Stimulated activated CD4-positive, alpha-beta T cell treated with anti-CD3 and anti-CD28 coated beads, Interleukin-1b, Interleukin-23, amount 100 ng/mL, for 48 hours (primary cell): Measurements from ENCODE around the gene FIZ1.
"Not testable (repeated sequence)": the region's sequence is repeated elsewhere in the genome, so short reads cannot be mapped to it uniquely, and the experiment has no call there.

Experiments used
- DNase-seq: peaks from one replicate; pipeline ENCODE4 v3.0.0-alpha.2; 2020

FIZ1 gene

DNA sequence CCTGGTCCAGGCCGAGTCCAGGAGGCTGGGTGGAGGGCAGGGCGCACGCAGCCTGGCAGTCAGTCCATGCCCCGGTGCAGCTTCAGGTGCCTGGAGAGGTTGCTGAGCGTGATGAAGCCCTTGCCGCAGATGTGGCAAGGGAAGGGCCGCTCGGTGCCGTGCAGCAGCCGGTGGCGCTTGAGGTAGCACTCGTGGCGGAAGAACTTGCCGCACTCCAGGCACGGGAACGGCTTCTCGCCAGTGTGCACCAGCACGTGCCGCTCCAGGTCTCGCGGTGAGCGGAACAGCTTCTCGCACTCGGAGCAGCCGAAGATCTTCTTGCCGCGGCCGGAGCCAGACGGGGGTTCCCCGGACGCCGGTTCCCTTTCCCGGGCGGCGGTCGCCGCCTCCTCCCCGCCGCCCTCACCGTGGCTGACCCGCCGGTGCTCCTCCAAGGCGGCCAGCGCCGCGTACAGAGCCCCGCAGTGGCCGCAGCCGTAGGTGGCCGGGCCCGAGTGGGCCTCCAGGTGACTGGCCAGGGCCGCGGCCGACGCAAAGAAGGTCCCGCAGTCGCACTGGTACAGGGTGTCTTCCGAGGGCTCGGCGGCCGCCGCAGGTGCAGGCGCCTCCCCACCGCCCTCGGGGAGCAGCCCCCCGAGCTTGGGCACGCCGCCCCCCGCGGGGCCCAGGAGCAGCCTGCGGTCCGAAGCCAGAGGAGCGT is 6.8 kb downstream of the FIZ1 start:
- DNase-seq: no peak

DNA sequence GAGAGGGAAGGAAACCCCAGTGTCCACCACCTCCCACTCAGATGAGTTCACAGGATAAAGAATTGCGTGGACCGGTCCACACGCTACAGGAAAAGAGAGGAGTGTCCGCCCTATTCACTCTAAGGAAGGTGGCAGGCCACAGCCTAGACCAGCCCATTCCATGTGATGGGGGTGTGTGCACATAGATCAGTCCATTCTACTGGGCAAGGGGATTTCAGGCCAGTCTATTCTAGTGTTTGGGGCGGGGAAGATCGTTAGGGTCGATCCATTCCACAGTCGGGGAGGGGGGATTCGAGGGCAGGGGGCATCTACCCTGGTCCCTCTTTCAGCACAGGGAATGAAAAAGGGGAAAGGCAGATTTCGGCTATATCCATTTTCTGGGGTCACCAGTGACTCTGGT is 7.8 kb downstream of the FIZ1 start:
- DNase-seq: no peak

DNA sequence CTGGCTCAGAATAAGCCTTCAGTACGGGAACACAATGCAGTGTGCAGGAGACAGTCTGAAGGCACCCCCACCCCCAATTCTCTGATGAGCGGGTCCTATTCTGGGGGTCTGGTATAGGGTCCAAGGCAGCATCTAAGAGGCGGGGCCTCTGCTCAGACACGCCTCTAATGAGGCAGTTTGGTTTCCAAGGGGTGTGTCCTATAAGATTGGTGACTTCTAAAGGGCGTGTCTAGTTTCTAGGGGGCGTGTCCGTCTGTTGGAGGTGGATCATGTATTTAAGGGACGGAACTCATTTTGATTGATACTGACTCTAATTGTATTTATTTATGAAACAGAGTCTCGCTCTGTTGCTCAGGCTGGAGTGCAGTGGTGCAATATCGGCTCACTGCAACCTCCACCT is 8.7 kb downstream of the FIZ1 start:
- no peak for DNase-seq

DNA sequence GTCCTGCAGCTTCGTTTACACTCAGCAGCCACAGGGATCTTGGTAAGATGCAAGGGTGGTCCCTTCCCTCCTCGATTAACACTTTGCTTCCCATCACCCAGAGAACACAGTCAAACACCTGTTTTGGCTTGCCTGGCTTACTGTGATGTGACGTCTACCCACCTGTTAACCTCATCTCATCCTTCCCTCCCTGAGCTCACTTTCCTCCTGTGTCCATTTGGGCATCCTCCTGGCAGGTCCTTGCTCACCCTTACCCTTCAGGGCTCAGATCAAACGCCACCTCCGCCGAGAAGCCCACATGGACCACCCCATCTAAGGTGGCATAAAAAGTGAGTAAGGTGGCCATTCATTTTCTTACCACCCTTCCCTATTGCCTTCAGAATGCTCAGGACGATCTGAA is 9.2 kb downstream of the FIZ1 start:
- DNase-seq: no peak

- no peak for DNase-seq
Observed at GRCh38 chr19:55588738-55589137, 10.6 kb downstream of the FIZ1 start.

- DNase-seq: peak; percentile 96
Observed at GRCh38 chr19:55586976-55587668, 12.2 kb downstream of the FIZ1 start.

DNA sequence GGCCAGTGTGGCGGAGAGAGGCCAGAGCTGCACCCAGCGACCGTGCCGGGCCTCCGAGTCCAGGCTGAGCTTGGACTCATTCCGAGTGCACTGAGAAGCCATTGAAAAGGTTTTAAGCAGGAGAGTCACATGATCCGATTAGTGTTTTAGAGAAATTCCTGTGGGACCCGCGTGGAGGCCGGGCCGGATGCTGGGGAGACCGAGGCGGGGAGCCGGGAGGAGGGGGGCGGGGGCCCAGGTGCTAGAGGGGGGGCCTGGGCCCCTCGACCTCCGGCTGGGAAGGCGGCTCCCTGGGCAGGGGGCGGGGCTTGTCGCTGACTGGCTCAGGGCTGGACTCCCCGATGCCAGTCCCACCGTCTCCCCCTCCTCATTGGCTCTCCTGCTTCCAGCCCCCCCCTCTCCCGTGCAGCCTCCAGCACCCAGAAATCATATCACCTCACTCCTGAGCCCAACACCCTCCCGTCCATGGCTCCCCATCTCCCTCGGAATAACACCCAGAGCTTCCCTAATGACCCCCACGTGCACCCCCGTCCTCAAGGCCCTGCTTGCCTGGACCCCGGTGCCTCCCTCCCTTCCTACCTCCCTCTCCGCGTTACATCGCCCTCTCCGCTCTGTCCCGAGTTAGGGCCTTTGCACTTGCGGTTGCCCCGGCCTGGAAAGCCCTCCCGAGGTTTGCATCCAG is 13.5 kb downstream of the FIZ1 start:
- peak; percentile 53 for DNase-seq

DNA sequence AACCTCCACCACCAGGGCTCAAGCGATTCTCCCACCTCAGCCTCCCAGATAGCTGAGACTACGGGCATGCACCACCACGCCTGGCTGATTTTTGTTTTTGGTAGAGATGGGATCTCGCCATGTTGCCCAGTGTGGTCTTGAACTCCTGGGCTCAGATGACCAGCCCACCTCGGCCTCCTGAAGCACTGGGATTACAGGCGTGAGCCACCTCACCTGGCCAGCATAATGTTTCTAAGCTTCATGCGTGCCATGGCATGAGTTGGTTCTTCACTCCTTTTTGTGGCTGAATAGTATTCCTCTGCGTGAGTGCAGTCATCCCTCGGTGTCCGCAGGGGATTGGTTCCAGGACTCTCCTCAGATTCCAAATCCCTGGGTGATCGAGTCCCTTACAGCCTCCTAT is 14.4 kb downstream of the FIZ1 start:
- no peak for DNase-seq

GRCh38 chr19:55583897-55584296 is 15.4 kb downstream of the FIZ1 start:
- DNase-seq: not testable (repeated sequence)

DNA sequence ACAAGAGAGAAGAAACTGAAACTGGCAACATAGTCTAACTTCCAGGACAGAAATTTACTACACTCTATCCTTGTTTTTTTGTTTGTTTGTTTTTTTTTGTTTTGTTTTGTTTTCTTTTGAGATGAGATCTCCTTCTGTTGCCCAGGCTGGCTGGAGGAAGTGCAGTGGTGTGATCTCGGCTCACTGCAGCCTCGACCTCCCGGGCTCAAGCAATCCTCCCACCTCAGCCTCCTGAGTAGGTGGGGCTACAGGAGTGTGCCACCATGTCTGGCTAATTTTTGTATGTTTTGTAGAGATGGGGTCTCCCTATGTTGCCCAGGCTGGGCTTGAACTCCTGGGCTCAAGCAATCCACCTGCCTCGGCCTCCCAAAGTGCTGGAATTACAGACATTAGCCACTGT is 17.0 kb downstream of the FIZ1 start:
- DNase-seq: not testable (repeated sequence)

DNA sequence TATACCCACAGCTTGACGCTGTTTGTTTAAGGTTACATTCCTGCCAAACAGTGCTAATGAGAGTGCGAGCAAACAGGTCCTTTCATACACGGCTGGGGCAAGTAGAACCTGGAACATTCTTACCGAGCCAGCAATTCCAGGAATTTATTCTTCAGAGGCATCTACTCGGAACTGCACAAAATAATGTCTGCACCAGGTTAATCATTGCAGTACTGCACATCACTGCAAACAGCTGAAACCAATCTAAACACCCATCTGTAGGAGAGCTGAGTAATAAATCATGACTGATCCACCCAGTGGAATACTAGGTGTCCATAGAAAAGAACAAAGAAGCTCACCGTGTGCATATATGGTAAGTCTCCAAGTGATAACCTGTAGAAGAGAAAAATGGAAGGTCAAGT is 17.5 kb downstream of the FIZ1 start:
- no peak for DNase-seq

GRCh38 chr19:55581145-55581822 is 18.0 kb downstream of the FIZ1 start:
- DNase-seq: no peak

GRCh38 chr19:55580628-55581144 is 18.6 kb downstream of the FIZ1 start, which contains the start of gene ZNF579:
ZNF579 (minus strand) TSS chr19:55580848; CDS start chr19:55579639, 1,209 bp downstream.
- peak; percentile 85 for DNase-seq

- DNase-seq: no peak
Observed at GRCh38 chr19:55579766-55580621, 19.3 kb downstream of the FIZ1 start.

- no peak for DNase-seq
Observed at GRCh38 chr19:55578761-55579747, 20.3 kb downstream of the FIZ1 start.

DNA sequence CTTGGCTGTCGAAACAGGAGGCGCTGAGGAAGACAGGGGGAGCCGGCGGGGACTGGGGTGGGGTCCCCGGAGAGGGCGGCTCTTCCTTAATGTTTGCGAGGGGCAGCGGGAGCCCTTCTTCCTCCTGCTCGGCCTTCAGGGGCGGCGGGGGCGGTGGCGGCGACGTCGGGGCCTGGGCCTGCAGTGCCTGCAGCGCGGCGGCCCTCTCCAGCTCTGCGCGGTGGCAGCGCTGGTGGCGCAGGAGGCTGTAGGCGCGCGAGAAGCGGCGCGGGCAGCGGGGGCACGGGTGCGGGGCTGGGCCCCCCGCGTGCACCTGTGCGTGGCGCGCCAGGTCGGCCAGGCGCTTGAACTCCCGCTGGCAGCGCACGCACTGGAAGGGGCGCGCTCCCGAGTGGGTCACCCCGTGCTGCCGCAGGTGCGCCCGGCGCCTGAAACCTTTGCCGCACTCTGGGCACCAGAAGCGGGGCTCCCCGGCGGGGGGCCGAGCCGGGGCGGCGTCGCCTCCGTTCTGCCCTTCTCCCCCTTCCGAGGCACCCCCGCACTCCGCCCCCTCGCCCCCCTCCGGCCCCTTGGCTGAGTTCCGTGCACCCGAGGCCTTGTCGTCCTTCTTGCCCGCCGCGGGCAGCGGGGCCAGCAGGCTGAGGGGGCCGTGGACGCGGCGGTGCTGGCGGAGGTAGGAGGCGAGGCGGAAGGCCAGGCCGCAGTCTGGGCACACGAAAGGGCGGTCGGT is 21.1 kb downstream of the FIZ1 start:
- DNase-seq: no peak

DNA sequence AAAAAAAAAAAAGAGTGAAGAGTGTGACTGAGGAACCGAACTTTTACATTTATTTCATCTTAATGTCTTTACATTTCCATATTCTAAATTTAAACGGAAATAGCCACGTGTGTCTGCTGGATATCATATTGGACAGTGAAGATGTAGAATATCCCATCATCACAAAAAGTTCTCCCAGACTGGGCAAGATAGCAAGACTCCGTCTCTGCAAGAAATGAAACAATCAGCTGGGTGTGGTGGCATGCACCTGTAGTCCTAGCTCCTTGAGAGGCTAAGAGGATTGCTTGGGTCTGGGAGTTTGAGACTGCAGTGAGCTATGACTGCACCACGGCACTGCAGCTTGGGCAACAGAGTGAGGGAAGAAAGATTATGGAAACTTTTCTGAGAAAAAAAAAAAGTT is 22.6 kb downstream of the FIZ1 start:
- no peak for DNase-seq

DNA sequence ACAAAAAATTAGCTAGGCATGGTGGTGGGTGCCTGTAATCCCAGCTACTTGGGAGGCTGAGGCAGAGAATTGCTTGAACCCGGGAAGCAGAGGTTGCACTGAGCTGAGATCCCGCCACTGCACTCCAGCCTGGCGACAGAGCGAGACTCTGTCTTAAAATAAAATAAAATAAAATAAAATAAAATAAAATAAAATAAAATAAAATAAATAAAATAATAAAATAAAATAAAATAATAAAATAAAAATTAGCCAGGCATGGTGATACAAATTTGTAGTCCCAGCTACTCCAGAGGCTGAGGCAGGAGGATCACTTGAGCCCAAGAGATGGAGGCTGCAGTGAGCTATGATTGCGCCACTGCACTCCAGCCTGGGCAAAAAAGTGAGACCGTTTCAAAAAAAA is 25.4 kb downstream of the FIZ1 start:
- DNase-seq: not testable (repeated sequence)

- DNase-seq: not testable (repeated sequence)
Observed at GRCh38 chr19:55569477-55569876, 29.8 kb downstream of the FIZ1 start.

GRCh38 chr19:55567708-55568328 is 31.5 kb downstream of the FIZ1 start:
- no peak for DNase-seq
